SKM-1 treated with dmso at 0.1 percent for 144 hours (cell line): Measurements from ENCODE around the gene COQ8A.
"Not testable (repeated sequence)": the region's sequence is repeated elsewhere in the genome, so short reads cannot be mapped to it uniquely, and the experiment has no call there.

Experiments
- DNase-seq: peaks from one replicate; lab custom pipeline; 2025; ENCODE audit not compliant: unreplicated experiment; lab: John Stamatoyannopoulos, UW

The COQ8A gene

DNA sequence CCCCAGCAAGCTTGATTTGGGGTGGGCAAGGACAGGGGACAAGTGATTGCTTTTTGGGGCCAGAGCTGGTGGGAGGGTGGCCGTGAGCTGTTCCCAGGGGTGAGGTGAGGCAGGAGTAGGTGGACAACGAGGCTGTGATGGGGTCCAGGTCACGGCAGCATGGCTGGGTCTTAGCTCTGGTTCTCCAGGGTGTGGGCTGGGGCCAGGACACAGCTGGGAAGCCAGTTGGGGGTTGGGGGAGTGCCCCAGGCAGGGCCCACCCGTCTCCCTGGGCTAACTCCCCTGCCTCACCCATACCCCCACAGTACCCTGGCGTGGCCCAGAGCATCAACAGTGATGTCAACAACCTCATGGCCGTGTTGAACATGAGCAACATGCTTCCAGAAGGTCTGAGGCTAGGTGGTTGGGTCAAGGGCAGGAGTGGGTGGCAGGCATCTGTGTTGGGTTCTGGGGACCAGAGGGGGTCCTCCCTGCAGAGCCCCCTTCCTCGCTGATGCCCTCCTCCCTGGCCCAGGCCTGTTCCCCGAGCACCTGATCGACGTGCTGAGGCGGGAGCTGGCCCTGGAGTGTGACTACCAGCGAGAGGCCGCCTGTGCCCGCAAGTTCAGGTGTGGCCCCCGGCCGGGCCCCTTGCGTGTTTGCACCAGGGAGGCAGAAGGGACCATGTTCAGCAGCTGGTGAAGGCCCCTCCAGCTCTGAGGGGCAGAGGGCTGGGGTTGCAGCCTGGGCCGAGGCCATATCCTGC, 43.3 kb downstream of the COQ8A start:
- no peak for DNase-seq

DNA sequence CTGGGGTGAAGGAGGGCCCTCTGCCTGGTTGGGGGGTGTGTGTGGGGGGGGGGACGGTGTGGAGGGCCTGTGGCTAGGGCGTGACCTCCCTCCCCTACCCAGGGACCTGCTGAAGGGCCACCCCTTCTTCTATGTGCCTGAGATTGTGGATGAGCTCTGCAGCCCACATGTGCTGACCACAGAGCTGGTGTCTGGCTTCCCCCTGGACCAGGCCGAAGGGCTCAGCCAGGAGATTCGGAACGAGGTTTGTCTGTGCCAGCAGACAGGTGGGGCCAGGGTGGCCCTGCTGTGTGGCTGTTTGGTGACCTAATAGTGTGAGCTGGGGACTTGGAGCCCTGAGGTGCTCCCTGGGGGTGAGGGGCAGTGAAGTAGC, 43.9 kb downstream of the COQ8A start:
- DNase-seq = no peak

DNA sequence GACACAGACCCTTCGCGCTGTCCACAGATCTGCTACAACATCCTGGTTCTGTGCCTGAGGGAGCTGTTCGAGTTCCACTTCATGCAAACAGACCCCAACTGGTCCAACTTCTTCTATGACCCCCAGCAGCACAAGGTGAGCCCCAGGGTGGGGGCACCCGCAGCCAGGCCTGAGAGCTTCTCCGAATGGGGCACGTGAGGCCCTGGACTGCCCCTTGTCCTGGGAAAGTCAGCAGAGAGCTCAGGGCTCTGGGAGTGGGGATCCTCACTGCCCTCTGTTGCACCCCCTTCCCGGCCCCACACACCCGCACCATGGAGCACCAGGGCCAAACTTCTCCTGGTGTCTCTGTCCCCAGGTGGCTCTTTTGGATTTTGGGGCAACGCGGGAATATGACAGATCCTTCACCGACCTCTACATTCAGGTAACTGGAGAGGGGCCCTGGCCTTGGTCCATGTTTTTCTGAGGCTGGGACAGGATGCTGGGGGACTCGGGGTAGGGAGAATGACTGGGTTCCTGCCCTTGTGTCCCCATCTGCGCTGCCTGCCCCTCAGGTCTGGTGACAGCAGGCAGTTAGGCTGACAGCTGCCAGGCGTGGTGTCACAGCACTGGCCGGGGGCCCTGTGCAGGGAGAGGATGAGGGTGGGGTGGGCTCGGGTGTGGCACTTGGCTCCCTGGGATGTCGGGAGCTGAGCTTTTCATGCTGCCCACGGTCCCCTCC, 44.6 kb downstream of the COQ8A start:
- no peak for DNase-seq

DNA sequence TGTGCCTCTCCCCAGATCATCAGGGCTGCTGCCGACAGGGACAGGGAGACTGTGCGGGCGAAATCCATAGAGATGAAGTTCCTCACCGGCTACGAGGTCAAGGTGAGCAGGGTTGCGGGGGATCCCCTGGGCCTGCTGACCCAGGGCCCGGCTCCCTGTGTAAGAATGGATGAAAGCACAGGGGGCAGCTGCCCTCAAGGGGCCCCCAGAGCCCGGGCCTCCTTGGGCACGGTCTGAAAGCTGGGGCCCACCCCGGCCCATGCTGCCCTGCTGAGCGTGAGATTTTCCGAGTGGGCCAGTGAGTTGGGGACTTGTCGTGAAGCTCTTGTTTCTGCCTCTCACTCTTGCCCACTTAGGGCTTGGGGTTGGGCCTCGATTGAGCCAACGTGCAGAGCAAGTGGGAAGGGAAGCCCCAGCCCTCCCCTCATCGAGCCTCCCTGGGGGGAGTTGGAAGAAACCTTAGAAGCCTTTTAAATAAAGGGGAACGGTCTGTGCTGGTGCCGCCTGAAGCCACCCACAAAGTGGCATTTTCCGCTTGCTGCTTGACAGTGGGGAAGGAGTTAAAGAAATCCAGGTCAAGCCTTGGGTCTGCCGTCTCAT, 45.2 kb downstream of the COQ8A start:
- no peak for DNase-seq

DNA sequence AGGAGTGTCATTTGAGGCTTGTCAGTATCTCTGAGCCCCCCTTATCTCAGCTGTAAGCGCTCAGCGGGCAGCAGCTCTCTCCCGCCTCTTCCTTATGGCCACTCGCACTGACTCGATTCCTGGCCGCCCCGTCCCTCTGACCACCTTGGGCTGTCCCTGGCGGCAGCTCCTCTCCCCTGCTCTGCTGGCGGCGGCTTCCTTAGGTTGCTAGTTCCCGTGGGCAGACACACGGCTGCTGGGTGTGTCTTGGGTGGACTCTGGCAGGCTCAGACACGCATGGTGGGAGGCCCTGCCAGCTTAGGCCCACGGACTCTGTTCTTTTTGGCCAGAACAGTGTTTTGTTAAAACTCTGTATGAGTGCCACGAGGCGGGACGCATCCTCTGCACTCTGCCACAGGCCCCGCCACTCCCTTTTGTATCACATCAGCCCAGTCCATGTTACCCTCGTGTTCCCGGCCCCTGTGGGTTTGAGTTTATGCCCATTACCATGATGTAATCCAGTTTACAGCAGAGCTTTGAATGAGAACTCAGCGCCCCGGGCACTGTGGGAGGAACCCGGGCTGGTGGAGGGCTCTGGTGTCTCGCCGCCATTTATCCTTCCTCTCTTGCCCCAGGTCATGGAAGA, 45.9 kb downstream of the COQ8A start:
- DNase-seq = no peak

DNA sequence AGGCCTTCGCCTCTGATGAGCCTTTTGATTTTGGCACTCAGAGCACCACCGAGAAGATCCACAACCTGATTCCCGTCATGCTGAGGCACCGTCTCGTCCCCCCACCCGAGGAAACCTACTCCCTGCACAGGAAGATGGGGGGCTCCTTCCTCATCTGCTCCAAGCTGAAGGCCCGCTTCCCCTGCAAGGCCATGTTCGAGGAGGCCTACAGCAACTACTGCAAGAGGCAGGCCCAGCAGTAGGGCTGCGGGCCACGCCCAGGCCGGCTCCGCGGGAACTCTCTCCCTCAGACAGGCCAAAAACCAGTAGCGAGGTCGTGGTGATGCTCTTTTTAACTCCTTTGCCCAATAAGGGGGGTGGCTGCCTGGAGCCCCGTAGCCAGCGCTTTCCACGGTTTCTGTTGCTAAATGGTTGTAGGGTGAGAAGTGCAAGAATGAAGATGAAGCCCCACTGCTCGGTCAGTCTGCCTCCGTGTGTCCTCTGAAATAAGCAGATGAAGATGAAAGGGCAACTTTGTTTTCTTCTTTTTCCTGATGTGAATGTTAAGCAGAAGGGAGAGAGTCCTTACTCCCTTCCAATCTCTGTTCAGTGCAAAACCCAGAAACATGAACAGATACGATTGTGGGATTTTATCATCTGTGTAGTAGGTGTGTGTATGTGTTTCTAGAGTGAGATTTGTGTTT, 46.5 kb downstream of the COQ8A start:
- DNase-seq = no peak

DNA sequence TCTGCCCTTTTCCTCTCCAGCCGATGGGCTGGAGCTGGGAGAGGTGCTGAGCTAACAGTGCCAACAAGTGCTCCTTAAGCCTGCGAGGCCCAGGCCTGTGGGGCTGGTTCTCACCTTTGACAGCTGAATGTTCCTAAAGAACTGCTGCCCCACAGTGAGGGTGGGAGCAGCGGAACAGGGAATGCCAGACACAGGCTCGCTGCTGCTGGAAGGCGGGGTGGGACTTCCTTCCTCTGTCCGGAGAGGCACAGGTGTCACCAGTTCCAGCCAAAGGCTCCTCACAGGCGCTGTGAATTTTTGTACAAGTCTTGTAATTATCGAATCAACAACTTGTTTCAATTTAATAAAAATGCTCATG, 47.1 kb downstream of the COQ8A start:
- no peak for DNase-seq

DNA sequence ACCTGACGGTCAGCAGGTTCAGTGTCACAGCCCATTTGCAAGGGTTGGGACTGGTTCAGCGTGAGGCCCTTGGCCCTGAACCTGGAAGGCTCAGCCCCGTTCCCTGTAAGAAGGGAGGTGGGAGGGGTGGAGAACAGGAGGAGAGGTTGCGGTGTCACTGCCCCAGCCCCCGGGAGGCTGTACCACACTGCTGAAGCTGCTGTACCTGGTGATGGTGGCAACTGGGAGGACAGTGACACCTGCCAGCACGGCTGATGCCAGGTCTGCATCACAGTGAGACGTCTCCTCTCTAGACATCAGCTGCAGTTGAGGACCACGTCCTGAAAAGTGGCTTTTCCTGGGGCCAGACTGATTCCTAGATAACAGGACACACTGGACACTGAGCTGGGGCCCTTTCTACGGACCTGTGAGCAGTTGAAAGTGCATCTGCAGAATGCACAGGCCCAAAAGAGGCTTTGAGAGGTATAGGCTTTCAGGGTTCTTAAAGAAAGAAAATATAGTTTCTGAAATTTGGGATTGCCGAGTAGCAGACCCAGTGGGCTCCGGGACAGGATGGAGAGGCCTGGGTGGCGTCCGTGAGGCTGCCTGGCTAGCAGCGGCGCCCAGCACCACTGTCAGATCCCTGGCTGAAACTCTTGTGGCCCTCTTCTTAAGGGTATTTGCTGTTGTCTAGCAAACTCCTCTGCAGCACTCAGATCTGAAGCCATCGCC, 47.7 kb downstream of the COQ8A start:
- DNase-seq = no peak

DNA sequence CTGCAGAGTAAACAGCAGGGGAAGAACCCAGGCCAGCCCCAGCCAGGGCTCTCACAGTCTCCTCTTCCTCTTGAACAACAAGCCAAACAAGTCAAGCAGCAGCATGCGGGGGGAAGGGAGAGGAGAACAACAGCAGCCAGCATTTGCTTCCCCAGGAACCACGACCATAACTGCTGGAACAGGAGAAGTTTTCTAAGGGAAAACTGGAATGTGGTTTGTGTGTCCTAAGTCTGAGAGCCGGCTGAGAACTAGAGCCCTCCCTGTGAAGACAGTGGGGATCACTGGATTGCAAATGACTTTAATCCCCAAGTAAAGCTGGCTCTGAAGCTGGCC, 48.2 kb downstream of the COQ8A start:
- no peak for DNase-seq

DNA sequence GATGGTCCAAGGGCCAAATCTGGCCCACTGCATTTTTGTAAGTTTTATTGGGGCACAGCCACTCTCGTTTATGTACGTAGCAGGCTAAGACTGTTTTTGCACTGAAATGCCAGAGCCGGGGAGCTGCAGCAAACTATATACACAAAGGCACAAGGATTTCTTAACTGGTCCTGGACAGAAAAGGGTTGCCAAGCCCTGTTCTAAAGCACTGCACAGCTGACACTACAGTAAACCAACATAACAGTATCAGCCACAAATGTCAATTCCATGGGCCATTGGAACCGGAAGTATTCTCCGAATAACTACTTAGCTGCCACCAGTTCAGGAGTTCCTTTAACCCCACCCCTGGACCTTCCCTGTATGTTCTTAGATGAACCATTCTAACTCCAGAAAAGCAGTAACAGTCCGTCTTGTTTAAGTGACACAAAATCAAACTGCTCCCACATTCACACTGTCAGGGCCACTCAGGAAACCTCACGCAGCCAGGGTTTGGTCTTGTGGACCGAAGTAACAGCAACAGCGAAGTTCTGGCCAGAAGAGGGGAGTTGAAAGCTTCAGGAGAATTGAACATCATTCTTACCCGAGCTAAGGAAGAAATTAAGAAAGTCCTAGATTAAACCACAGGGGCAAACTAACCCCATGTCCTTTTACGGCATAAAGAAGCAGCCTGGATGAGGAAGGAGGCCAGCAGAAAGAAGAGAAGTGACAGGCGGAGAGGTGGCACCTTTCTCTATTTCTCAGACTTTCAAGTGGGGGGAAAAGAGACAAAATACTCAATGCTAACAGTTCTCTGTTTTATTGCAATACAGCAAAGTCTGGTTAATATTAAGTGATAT, 49.2 kb downstream of the COQ8A start:
- DNase-seq = no peak

DNA sequence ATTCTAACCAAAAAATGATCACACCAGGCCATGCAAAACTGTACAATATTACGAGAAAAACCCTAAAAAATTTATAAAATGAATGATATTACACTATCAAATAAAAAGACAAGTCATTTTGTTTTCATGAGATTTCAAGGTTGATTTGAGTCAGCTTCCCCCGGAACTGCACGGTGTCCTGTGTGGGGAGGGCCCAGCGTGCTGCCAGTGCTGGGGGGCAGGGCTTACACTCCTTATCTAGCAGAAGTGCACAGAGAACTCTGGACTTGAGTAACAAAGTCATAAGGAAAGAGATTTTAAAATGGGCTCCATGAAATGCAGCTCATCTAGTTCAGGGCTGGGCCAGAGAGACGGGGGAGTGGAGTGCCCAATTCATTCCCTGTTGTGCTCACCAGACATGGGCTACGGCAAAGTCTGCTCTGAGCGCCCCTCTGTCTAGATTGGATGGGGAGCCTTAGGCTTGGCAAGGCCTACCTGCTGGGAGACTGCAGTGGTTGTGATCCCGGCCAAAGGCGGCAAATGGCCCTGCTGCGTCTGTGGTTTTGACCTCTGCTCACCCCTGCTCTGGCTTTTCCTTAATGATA, 50.1 kb downstream of the COQ8A start:
- DNase-seq = no peak

DNA sequence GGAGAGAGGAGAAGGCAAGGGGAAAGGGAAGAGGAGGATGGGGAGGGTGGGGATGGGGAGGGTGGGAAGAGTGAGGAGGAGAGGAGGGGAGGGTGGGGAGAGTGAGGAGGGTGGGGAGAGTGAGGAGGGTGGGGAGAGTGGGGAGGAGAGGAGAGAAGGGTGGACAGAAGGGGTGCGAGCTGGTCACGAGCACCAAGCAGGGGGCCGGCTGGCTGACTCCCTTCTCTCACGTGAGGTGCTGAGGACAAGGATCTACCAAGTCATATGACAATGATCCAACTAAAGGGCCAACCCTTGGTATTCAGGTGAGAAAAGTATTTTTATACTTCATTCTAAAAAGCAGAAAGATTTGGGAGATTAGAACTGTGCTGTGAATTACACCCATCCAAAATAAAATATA, 51.8 kb downstream of the COQ8A start:
- DNase-seq = no peak

DNA sequence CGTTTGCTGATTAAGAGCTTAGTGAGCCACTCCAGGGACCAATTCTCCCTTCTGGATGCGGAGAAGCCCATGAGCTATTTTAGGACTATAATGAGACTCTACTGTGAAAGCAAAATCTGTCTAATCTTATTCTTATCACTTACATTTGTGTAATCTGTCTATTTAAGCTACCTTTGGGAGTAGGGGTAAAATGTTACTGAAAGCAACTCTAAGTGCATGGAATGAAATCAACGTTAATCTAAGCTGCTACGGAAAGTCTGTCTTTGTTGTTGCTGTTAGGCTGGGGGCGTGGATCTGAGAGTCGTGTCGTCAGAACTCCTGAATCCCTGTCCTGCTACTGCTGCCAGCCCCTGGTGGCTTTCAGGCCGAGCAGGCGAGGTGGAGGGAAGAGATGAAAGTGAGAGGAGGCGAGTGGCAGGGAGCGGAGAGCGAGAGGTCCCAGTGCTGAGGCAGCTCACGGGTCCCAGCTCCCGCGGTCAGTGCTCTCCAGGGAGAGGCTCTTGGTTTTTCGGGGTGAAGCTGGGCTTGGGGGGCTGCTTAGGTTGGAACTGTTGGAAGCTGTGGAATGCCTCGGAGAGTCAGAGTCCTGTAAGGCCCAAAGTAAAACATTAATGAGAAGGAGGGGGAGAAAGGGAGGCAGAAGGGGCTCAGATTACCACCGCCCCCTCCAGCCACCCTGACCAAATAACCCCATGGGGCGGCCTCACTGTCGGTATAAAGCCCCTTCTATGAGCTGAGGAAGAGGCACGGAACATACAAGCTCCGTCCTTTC, 53.9 kb downstream of the COQ8A start:
- no peak for DNase-seq

DNA sequence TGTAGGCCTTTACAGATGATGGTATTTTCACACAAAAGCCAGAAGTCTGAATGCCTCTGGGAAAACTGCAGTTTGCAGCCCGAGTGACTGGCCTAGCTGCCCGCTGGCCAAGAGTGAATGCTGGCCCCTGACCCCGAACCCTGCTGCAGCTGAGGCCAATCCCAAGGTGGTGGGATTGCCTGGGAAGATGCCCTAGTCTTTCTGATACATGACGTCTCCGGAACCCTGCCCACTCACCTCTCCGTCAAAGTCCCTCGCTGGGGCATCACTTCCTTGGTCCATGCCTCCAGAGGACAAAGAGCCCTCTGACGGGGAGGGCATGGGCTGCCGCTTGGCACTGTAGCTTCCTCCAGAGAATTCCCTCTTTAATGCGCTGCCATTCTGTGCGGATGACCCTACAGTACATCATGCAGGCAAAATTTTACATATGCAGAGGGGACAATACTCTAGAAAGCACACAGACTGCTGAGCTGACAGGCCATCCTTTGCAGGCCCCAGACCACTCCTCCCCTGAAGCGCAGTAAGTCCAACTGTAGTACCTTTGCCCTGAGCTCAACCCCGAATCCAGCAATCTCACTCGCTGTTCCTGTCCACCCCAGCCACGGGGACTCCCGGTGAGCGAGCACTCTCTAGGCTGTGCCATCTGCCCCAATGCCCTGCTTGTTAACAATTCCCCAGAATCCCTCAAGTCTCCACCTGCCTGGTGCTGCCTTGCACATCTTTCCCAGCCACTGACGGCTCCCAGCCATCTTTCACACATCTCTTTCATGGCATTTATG, 54.7 kb downstream of the COQ8A start:
- DNase-seq = no peak

DNA sequence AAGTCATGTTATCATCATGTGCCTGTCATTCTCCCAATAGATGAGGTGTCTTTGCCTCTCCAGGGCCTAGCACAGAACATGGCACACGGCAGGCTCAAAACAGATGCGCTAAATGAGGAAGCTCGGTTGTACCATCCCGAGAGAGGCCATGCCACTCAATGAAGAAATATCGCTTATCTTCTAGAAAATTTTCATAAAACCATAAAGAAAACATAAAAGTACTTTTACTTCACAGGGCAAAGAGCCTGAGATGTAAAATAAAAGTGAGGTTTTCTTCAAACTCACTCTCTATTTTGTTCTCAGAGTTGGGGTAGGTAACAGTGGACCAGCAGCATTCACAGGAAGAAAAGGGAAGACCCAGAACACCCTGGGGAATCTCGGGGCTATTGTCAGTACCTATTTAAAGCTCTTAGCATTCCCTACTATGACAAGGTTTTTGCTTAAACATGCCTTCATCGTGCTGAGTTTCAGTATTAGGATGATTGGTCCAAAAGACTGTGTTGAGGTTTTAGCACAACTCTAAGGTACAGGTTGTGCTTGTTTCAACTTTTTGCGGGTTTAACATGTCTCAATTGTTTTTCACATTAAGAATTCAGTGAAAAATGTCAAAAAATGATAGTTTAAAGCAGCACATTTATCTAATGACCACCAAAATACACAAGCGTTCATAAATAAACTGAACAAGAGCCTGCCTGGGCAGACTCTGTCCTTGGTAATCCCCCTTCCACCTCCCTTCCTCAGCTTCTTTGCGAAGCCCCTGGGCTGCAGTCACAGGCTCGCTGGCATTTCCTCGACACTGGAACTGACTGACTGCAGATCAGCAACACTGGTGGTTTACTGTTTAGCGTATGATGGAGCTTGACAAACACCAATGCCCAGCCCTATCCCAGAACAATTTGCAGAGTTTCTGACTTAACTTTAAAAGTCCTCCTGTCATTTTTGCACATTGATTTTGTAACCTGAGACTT, 55.6 kb downstream of the COQ8A start:
- no peak for DNase-seq

DNA sequence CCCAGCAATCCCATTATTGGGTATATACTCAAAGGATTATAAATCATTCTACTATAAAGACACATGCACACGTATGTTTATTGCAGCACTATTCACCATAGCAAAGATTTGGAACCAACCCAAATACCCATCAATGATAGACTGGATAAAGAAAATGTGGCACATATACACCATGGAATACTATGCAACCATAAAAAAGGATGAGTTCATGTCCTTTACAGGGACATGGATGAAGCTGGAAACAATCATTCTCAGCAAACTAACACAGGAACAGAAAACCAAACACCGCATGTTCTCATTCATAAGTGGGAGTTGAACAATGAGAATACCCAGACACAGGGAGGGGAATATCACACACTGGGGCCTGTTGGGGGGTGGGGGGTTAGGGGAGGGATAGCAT, 59.5 kb downstream of the COQ8A start:
- DNase-seq = not testable (repeated sequence)

DNA sequence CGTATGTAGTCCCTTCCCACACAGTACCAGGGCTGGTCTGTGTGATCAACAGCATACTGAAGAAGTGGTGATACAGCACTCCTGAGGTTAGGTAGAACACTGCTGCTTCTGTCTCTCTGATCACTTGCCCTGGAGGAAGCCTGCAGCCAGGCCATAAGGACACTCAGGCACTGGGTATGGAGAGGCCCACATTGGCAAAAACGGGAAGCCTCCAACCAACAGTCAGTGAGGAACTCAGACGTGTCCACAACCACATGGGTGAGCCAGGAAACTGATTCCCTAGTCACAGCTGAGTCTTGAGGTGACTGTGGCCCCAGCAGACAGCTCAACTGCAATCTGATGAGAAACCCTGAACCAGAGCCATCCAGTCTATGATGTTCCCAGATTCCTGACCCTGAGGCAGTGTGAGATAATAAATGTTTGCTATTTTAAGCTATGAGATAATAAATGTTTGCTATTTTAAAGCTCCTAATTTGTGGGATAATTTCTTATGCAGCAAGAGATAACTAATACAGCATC, 62.5 kb downstream of the COQ8A start:
- peak; percentile 50 for DNase-seq
